NCI-H748 treated with DMSO at 0.1 percent for 48 hours (cell line): ENCODE data around the gene ERC2.

ENCODE experiments used
- DNase-seq: peaks from one replicate; lab custom pipeline; 2025; lab: John Stamatoyannopoulos, UW

Gene ERC2

DNA sequence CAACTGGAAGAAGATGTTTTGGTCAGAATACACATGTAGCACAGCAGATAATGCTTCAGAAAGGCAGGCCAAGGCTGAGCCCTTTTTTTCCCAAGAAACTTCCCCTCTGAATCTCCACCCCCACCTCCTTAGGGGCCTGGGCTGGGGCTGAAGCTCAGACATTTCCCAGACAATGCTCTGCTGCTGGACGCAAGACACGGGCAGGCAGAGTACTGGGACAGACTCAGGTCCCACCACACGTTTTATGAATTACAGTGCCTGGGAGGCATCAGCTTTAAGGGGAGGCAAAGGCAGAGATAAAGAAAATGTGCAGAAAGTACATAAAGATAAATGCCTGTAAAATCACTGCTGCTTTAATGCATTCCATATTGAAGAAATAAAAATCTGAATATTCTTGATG is 479.4 kb downstream of the ERC2 start:
- no peak for DNase-seq

DNA sequence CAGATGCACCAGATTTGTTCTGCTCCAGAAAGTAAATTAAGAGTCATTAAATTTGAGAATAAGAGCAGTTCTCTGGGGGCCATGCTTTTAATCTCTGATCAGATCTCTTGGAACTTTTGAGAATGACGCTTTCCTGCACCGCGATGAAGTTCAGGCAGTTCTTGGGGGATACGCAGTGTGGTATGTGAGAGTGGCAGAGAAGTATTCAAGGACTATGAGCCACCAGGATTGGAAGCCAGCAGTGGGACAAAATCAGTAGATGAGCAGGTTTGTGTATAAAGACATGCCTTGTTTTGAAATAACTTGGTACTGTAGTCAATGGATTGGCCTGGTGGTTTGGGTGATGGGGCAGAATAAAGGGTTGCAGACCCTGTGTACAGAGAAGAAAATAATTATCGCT is 483.6 kb downstream of the ERC2 start:
- no peak for DNase-seq

DNA sequence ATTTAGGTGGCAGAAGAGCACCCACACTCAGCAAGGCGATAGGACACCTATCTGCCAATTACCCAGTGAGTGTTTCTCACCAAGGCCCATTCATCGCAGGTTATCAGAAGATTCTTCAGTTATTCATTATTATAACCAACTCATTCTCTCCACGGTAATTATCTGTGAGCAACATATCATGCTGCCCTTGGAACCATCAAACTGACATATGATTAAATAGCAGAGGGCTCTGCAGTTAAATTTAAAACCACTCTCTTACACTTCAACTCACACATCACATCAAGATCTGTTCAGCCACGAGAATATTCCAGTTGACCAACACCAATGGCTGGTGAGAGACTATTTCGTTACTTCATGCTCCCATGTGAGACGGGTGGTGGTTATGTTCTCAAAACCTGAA is 489.3 kb downstream of the ERC2 start:
- no peak for DNase-seq

DNA sequence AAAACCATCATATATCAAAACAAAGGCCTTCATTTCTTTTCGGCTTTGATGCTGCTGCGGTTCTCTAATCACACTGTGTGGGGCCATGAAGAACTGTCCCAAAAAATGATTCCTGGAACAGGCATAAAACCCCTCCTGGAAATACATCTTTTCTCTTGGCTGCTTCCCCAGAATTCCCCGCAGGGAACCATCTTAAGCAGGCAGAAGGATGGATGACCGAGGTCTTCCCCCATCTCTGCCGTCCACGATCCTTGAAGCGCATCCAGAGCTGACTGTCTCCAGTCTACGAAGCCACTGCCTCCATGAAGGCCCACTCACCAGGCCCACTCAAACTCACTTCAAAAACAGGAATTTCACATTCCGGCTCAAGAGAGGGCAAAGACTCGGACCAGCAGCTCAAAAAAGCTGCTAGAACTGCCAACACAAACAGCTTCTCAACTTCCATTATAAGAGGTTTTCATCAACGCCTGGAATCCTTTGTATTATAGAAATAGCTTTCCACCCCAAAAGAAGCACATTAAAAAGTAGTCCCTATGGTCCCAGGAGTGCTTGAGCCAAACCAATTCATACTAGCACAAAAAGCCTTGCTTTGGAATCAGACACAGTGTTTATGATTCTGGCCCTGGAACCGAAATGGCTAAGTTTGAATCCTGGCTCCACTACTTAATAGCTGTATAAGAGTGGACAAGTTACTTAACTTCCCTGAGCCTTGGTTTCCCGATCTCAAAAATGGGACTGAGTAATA is 493.7 kb downstream of the ERC2 start:
- DNase-seq, result no peak

DNA sequence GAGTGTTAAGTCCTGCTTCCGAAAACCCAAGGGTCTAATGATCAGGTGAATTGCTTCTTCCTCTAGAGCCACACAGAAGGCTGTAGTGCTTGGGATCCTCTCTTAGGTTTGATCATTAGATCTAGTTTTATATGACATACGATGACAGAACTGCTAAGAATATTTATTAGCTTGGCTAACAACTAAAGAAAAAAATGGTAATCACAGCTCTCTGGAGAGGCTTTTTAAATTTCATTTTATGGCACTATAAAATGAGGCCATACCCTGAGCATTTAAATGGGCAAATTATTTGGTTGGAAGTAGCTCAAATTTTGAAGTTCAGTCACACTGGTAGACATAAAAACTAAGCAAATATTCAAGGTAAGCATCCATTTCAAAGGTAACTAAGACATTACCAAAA is 498.6 kb downstream of the ERC2 start:
- DNase-seq, result no peak

DNA sequence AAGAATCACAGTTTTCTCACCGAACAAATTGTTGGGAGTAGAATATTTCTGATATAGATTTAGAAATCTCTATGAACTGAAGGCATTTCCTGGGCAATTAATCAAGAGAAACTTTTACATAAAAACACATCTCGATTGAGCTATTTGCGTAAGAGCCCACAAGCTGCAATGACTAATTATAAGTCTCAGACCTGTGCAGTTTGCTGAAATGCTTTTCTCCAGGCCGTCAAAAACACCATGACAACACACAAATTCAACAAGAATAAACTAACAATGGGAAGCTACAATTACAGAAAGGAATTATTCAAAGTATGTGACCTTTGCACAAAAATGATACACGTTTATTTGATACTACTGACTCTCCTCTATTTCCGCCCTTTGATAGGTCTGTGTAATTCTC is 499.9 kb downstream of the ERC2 start:
- DNase-seq, result no peak

DNA sequence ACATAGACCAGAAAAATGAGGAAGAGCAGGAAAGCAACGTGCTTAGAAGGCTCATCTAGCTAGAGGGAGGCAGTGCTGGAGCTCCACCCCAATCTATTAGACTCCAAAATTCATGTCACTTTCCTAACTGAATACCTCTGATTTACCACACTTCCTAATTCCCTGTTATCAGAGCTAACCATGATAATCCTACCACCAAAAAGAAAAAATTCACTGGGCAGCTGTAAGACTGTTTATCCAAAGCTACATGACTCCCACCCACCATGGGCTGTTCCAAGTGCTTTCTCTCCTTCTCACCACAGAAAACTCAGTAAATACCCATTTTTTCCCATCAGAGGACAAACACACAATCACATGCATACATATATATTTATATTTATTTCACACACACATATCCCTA is 501.7 kb downstream of the ERC2 start:
- DNase-seq, result no peak

DNA sequence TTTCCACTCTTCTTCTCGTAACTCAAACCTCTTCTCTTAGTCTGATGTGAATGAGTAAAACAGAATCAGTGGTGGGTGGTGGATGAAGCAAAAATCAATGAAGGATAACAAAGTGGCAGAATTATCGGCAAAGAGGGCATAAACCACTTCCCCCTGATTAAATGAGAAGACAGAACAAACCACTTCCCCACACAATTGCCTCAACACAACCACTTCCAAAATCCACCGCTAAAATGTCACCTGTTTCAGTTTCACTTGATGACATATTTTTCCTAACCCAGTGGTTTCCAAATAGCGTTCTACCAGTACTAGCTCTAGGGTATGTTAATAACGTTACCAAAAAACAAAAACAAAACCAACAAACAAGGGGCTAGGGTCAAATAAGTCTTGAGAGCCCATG is 502.5 kb downstream of the ERC2 start:
- DNase-seq, result no peak

DNA sequence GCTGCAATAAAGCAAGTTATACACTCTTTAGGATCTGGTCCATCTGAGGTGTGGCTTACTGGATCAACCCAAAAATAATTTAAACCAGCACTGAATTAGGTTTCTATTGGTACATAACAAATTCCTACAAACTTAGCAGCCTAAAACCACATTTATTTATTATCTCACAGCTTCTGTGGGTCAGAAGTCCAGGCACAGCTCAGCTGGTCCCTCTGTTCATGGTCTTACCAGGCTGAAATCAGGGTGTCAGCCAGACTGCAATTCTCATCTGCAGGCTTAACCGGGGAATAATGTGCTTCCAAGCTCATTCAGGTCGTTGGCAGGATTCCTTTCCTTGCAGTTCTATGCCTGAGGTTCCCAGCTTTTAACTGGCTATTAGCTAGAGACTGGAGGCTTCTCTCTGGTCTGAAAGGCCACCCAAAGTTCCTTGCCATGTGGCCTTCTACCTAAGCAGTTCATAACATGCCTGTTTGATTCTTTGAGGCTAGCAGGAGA is 503.7 kb downstream of the ERC2 start:
- no peak for DNase-seq

DNA sequence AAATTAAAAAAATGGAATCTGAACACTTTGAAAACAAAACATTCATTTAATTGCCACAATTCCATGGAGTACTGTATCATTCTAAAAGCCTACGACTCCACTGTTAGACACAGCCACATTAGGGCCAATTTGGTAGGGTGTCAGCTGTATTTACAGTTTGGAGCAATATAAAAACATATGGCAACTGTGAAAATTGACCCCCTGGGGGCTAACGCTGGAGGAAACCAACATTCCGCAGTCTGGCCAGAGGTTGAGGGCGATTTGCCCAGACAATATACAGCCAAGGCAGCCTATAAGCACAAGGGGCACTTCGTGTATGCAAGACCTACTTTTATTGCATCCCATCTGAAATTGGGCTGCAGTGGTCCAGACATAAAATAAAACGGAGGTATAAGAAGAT is 504.7 kb downstream of the ERC2 start:
- DNase-seq, result no peak

DNA sequence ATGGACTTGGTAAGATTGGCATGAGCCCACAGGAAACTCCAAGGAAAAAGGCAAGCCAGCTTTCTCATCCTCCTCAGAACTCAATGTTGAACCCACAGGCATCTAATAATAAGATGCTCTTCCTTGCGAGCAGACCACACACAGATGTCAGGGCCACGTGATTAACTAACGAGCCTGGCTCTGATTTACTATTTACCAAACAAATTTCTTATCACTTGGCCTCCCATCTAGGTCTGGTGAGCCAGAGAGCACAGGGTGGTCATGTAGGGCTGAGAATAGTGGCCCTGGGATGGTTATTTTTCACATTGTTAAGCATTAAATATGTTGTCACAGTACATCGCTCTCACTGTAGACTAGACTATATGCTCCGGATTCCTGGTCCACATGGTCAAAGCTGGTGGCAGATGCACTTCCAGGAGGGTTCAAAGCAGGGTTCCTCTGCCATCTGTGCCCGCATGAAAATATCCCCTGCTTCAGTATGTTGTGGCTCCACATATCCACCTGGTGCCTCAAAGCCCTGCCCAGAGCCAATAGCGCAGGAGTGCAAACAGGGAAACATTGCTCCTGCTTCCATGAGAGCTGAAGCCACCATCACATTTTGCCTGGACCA is 508.7 kb downstream of the ERC2 start:
- no peak for DNase-seq

DNA sequence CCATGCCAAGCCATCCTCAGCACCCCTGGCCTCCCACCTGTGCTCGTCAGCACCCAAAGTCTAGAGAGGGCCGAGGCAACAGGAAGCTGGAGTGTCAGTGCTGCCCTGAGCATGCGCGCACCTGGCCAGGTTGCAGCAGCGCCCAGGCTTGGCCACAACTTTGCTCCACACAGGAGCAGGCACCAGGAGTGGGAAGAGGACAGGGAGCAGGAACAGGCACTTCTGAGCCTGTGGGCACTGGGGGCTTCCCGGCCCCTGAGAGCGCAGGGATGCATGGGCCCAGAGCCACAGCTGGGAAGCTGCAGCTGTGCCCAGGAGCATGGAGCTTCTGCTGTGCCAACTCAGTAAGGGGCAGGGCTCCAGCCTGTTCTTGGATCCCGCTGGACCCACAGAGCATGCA is 509.7 kb downstream of the ERC2 start:
- no peak for DNase-seq

DNA sequence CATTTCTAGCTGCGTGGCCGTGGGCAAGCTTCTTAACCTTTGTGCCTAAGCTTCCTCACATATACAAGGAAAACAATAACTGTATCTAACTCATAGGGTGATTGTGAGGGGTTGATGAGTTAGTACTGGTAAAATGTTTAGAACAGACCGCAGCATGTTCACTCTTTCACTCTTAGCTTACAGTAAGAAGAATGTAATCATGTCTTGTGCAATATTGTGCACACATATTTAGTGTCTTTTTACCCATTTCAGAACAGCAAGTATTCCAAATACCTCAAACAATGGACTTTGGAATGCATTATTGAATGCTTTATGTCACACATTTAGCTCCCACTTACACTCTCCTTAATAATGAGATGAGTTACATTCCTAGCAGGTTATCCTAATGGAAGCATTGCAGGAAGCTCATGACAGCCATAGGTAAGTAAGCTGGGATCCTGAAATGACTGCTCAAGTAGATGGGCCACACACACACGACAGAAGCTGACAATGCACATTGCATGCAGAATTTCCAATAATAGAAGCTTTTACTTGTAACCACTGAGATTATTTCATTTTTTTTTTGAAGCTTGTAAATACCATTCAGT is 512.3 kb downstream of the ERC2 start:
- DNase-seq, result no peak

DNA sequence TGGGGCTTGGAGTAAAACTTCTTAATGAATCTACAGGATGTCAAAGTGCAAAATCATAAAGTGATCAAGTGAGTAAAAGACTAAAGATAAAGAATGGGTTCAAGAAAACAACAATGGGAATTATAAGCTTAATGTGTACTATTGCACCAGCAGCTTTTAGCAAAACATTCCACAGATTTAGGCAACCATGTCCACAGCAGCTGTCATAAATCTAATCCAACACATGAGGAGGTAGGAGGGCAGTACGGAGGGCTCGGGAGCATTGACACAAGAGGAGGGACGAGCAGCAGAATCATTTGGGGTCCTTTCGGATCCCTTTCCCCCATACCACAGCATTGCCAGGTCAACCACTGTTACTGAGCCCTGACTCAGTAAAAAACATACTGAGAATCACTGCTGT is 516.9 kb downstream of the ERC2 start:
- no peak for DNase-seq

DNA sequence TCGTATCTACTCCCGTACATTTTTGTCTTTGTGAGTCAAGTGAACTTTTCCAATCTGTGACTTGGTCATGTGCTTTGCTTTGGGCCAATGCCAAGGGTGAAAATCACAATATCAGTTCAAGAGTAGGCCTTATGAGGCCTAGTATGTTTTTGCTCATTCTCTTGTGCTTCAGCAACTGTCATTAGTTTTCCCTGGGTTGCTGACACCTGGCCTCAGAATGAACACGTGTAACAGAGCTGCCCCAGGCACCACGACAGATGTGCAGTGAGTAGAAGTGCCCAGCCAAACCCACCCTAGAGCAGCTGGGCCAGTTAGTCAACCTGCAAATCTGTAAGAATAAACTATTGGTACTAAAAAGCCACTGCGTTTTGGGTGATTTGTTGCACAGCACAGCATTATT is 520.9 kb downstream of the ERC2 start:
- DNase-seq, result no peak

DNA sequence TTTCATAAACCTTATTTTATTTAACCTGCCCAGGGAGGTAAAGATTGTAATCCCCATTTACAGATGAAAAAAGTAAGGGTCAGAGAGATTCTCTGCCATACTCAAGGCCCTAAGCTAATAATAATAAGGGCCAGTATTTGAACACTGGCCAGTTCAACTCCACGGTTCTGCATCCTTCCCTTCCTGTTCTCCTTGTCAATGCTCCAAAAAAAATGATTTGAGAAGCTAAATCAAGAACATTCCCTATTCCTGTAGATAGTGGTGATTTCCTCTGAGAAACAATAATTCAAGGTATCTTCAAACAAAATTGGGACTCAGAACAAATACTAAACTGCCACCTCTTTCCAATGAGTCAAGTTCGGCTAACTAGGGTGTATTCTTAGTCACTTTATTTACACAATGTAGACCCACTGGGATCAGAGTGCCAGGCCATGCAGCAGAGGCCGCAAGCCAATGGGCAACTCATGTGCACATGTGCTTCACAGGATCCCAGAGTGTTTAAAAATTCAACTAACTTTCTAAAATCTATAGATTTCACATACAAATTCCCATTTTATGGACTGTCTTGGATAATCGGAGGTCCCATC is 521.6 kb downstream of the ERC2 start:
- no peak for DNase-seq

DNA sequence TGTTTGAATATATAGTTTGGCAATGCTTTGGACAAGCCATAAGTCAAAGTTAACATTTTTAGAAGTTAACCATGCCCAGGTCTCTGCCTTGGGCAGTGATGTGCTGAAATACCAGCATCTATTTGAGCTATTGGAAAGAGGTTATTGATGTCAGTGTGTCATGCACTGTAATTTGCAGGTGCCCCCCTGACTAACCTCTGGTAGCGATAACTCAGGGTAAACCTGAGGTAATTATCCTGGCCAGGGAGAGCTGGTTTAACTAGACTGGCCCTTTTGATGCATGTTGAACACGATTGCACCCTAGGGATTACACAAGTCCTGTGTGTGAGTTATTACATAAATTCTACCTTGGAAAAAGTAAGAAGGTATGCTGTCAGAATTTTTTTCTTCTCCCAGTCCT is 525.4 kb downstream of the ERC2 start:
- DNase-seq, result no peak

DNA sequence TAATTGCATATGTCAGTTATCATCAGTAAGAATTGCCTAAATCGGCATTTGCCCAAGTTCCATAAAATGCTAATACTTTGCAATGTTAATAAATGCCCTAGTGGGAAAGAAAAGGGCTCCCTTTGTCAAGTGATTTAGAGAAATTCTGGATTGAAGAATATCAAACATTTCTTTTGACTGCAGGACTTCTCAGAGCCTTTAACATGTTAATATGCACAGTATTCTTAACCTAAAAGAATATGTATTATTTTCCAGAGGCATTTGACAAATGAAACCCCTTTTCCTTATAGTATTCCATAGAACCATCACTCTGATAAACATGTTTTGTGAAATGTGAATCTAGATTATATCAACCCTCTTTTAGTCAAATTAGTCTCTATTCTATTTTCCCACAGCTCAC is 529.0 kb downstream of the ERC2 start:
- DNase-seq, result no peak

DNA sequence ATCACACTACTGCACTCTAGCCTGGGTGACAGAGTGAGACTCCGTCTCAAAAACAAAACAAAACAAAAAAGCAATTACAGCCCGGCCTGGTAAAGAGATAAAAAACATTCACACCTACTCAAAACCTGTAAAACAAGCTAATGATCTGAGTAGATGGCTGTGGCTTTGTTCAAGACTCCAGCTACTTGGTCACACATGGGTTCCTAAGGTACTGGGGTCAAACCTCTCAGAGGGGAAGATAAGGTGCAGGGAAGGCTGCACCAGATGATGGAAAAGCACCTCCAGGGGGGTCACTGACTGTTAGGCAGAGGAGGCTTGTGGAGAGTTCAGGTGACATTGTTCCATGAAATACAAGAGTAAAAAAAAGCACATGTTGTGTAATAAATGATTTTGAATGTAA is 531.0 kb downstream of the ERC2 start:
- DNase-seq, result no peak

DNA sequence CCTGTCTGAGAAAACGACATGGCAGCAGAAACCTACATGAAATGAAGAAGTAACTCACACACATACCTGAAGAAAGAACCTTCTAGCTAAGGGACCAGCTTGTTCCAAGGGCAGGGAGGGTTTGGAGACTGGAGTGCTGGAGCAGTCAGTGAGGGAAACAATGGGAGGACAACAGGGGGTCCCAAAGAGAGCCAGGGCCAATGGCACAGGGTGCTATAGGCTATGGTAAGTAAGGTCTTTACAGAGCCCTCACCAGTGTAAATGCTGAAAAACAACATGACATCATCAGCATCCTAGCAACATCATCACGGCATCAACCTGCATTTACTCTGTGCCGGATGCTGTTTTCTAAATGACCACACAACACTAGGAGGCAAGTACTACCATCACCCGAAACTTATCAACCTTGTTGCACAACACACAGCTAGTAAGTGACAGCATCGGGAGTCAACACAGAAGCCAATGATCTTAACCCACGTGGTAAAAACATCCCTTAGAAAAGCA is 531.7 kb downstream of the ERC2 start:
- DNase-seq, result no peak

DNA sequence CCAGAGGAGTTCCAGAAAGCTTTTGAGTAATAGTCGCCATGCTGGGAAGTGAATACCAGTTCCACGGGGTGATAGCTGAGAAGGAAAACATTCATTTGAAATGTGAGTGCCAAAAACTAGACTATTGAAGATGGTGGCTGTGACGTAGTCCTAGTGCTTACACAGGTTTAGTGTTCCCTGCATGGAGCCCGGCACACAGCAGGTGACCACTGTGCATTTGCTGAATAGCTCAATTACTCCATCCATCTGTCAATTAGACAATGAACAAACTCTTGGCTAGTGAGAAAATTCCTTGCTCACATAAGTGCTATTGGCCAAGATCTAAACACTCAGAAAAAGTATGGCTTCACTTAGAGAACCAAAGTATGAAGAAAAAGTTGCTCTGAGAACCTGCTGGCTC is 533.0 kb downstream of the ERC2 start:
- DNase-seq, result peak; percentile 69

DNA sequence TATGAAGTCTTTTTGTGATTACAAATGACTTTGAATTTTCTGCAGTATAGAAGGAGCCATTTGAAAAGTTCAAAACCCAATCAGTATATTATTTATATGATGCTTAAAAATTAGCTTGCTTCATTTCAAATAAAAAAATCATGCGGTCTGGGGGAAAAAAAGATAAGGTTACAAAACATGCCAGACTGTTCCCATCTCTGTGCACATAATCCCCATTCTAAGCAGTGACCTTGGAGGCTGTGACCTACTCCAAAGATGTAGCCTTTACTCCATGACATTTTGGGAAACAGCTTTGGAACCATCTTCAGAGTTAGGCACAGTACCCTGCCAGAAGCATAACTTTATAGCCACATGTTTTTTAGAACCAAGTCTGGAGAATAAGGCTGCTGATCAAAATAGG is 533.5 kb downstream of the ERC2 start:
- DNase-seq, result no peak
